Tibial nerve (tissue), 4 donors: ENCODE data around the gene ATF7.

ENCODE experiments used
- EP300 ChIP-seq, 2 donors: sonication (generic); formaldehyde crosslinking; IDR thresholded peaks; one replicate each; pipeline ENCODE4 v1.6.1; 2017; ENCODE audit warnings: antibody characterized with exemption in 2 of 2, mild to moderate bottlenecking in 1 of 2
- POLR2A ChIP-seq, 2 donors: fragments of 450-650 bp; IDR thresholded peaks; one replicate each; pipeline ENCODE4 v1.6.1; 2017; ENCODE audit warnings: antibody characterized with exemption in 2 of 2, mild to moderate bottlenecking in 2 of 2, moderate library complexity in 2 of 2
- TF ChIP-seq, protein P1 (sequence below), 5 experiments: fragments of 200-600 bp in 3 of 5; fragments of 450-650 bp in 2 of 5; sonication (generic) in 3 of 5; IDR thresholded peaks; one replicate each; pipeline ENCODE4 v1.5.1; 2016 to 2019; ENCODE audit warnings: antibody characterized with exemption in 5 of 5, mild to moderate bottlenecking in 3 of 5, moderate library complexity in 2 of 5

DNA sequence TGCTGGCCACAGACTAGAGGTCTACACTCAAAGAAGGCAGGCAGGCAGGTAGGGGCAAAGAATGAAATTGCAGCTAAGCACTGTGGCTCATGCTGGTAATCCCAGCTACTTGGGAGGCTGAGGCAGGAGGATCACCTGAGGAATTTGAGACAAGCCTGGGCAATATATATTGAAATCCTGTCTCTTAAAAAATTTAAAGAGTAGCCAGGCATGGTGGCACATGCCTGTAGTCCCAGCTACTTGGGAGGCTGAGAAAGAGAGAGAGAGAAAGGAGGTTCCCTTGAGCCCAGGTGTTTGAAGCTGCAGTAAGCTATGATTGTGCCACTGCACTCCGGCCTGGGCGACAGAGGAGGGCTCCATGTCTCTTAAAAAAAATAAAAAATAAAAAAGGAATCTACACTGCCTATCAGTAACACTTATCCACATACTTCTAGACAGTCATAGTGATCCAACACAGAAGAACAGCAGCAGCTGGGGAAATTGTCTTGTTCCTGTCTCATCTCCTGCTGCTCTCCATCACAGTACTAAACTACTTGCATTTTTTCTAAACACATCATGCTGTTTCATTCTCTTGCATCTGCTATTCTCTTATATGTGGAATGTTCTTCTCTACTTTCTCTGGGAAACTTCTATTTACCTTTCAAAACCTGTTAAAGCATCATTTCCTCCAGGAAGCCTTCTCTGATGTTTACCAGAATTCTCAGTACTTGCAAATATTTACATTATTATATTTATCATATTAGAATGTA lies 57.2 kb downstream of the ATF7 start:
- TF ChIP-seq, protein P1, sequence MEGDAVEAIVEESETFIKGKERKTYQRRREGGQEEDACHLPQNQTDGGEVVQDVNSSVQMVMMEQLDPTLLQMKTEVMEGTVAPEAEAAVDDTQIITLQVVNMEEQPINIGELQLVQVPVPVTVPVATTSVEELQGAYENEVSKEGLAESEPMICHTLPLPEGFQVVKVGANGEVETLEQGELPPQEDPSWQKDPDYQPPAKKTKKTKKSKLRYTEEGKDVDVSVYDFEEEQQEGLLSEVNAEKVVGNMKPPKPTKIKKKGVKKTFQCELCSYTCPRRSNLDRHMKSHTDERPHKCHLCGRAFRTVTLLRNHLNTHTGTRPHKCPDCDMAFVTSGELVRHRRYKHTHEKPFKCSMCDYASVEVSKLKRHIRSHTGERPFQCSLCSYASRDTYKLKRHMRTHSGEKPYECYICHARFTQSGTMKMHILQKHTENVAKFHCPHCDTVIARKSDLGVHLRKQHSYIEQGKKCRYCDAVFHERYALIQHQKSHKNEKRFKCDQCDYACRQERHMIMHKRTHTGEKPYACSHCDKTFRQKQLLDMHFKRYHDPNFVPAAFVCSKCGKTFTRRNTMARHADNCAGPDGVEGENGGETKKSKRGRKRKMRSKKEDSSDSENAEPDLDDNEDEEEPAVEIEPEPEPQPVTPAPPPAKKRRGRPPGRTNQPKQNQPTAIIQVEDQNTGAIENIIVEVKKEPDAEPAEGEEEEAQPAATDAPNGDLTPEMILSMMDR (IDR thresholded peaks at IDR 0.05): no peak
- no peak for TF ChIP-seq POLR2A (IDR thresholded peaks at IDR 0.05)
- TF ChIP-seq EP300 (IDR thresholded peaks at IDR 0.05): no peak
